ENCODE data around the gene KIF18B.

Gene KIF18B

GRCh38 chr17:44875761-44876160, 71.8 kb downstream of the KIF18B start:
- no peak for DNase-seq (ENCODE audit: low spot score)
